GM10847 (cell line): ENCODE data around the gene TTLL7.

Experiments used
- POLR2A ChIP-seq: IDR thresholded peaks from 2 replicates; pipeline ENCODE4 v1.6.1; 2011; ENCODE audit not compliant: insufficient read length; ENCODE audit errors: extremely low read depth

The TTLL7 gene

DNA sequence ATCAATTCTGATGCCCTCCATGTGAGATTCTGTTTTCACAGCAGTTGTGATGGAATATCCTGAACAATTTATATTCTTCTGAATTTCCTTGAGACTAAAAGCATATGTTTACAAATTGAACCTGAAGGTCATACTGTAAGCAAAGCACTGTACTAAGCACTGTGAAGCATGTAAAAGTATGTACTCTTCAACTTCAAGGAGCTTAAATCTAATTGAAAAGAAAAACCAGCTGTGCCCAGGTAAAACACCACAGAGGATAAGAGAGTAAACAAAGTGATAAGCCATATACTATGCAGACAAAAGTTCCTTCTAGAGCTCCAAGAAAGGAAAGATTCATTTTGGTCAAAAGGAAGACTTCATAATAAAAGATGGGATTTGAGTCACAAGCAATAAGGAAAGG is 71.9 kb downstream of the TTLL7 start:
- TF ChIP-seq POLR2A: no peak

- no peak for TF ChIP-seq POLR2A
Measured at GRCh38 chr1:83923553-83923952, 75.4 kb downstream of the TTLL7 start.

DNA sequence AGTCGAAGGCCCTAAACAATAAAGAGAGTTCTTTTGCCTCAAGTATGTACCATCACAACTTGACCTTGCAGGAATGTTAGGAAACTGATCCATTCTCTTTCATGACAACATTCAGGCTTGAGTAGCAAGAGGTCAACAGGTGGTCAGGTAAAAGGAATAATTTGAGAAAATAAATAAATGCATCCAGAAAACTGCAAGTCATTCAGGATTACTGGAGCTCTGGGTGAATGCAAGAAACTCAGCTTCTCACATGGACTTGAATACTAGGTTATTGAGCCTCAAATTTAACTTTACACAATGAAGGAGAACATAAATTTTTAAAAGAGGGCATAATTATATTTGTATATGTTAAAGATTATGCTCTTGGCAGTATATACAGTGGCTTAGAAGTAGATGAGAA is 76.5 kb downstream of the TTLL7 start:
- TF ChIP-seq POLR2A: no peak

GRCh38 chr1:83920320-83920719 is 78.6 kb downstream of the TTLL7 start:
- TF ChIP-seq POLR2A: no peak

GRCh38 chr1:83919872-83920271 is 79.1 kb downstream of the TTLL7 start:
- no peak for TF ChIP-seq POLR2A

GRCh38 chr1:83918688-83919285 is 80.1 kb downstream of the TTLL7 start:
- TF ChIP-seq POLR2A: no peak

- no peak for TF ChIP-seq POLR2A
Measured at GRCh38 chr1:83917959-83918358, 81.0 kb downstream of the TTLL7 start.

DNA sequence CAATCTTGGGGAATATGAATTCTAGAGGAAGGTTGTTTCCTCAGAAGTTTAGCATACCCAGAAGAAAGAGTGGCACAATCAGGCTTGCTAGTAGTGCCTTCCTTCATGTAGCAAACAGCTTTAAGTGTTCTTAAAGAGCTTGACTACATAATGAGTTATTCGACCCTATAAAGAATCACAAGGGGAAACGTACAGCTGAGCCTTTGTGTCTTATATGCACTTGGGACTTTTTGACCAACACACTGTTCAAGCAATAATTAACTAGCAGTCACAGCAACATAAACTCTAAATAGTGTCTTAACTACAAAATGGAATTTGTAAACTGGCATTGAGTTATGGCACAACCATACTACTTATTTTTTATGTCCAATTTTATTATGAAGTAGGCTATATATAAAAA is 86.1 kb downstream of the TTLL7 start:
- no peak for TF ChIP-seq POLR2A

- TF ChIP-seq POLR2A: no peak
Measured at GRCh38 chr1:83910461-83910860, 88.5 kb downstream of the TTLL7 start.

DNA sequence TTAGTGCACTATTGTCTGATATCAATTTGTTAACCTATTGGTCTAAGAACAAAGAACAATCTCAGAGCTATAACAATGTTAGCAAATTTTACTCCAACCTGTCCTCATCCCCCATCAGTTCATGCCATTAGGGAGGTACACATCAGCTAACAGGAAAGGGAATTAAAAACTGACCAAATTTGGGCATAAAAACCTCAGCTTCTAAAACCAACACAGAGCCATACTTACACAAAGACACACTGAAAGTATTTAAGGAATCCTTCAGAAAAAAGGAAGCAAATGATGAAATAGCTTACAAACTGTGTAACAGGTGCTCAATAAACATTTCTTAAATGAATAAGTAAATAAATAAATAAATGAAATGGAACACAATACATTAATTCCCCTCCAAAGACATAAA is 89.2 kb downstream of the TTLL7 start:
- no peak for TF ChIP-seq POLR2A

DNA sequence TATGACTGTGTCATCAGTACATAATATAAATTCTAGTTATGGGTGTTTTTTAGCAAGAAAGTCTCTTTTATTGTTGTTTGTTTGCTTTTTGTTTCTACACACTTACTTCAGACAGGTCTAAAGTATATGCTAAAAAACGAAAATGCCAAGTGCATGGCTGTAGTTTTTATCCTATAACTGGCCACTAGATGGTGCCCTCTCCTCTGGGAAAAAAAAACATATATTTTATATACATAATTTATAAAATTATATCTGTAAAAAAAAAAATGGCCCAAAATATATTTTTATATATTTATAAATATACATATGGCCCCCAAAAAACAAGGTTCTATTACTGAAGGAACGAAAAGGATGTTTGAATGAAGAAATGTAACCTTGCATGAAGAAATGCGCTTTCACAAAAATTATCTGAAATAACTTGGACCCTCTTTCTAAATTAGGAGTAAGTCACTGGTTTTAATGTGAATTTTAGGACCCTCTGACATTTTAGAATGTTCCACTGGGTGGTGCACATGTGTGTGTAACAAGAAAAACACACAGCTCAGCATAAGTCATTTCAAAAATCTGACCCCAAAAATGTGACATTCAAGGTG is 93.5 kb downstream of the TTLL7 start:
- TF ChIP-seq POLR2A: no peak

GRCh38 chr1:83901547-83902155 is 97.3 kb downstream of the TTLL7 start:
- no peak for TF ChIP-seq POLR2A

GRCh38 chr1:83900524-83900923 is 98.4 kb downstream of the TTLL7 start:
- TF ChIP-seq POLR2A: no peak

DNA sequence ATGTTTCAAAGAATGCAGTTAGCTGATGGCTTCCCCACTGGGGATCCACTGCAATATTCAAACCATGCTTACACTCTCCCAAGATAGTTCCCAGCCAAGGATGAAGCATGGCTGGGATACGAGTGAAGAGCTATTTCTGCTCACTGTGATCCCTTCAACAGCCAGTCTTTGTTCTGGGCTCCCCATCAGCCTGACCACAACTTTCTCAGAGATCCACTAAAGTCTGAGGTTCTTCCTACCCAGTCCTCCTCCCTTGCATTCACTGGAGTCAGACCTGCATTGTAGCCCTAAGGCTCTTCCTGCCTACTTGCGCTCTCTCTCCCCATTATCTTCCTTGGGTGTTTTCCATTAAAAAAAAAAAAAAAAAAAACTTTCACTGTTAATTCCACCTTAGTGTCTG is 101.4 kb downstream of the TTLL7 start:
- TF ChIP-seq POLR2A: no peak

- no peak for TF ChIP-seq POLR2A
Measured at GRCh38 chr1:83896299-83896698, 102.6 kb downstream of the TTLL7 start.

DNA sequence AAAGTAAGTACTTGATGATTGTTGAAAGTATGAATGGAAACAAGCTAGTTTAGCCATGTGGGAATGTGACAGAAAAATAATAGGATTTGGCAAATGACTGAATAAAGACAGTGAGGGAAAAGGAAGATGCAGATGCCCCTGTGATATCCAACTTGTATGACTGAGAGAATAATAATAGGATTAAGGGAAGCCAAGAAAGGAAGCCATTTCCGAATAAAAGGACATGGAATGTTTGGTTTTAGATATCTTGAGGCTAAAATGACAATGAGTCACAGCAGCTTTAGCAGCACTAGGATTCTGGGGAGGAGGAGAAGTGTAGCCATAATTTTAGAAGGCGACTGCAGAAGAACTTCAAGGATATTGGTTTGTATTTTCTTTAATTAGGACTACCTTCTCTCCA is 109.2 kb downstream of the TTLL7 start:
- no peak for TF ChIP-seq POLR2A

DNA sequence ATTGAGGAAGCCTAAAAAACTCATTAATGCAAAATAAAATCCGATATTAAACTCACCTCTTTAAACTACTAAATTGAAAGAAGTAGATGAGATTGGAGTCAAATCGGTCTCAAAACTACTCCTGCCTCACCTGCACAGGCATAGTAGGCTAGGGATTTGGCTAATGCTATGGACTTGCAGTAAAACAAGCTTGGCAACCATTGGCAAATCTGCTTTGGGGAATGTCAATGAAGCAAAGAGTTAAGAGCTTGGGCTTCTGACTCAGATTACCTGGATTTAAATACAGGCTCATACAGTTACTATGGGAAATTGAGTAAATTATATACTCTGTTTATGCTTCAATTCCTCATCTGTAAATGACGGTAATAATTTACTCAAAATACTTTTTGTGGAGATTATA is 111.4 kb downstream of the TTLL7 start:
- no peak for TF ChIP-seq POLR2A

GRCh38 chr1:83883979-83884378 is 115.0 kb downstream of the TTLL7 start:
- TF ChIP-seq POLR2A: no peak

GRCh38 chr1:83882906-83883305 is 116.0 kb downstream of the TTLL7 start:
- no peak for TF ChIP-seq POLR2A
